GM21360 (cell line): Measurements from ENCODE around the gene PTCSC3.
"Not testable (repeated sequence)": the region's sequence is repeated elsewhere in the genome, so short reads cannot be mapped to it uniquely, and the experiment has no call there.

ENCODE experiments used
- ATAC-seq: cut with Tn5 transposase; IDR thresholded peaks from one replicate; pipeline ENCODE4 v1.9.1; 2021; ENCODE audit warnings: mild to moderate bottlenecking, moderate library complexity; ENCODE audit not compliant: unreplicated experiment

The PTCSC3 gene

GRCh38 chr14:36174767-36175424, 1.6 kb downstream of the PTCSC3 start:
- no peak for ATAC-seq

GRCh38 chr14:36173161-36173560, 3.4 kb downstream of the PTCSC3 start:
- no peak for ATAC-seq

- no peak for ATAC-seq
Measured at GRCh38 chr14:36171607-36172006, 4.9 kb downstream of the PTCSC3 start.

- ATAC-seq, result no peak
Measured at GRCh38 chr14:36167431-36167830, 9.1 kb downstream of the PTCSC3 start.

GRCh38 chr14:36163451-36163850, 13.1 kb downstream of the PTCSC3 start:
- no peak for ATAC-seq

GRCh38 chr14:36162267-36162666, 14.3 kb downstream of the PTCSC3 start:
- no peak for ATAC-seq

- no peak for ATAC-seq
Measured at GRCh38 chr14:36161776-36162175, 14.7 kb downstream of the PTCSC3 start.

GRCh38 chr14:36151335-36151734, 25.2 kb downstream of the PTCSC3 start:
- no peak for ATAC-seq

- ATAC-seq, result no peak
Measured at GRCh38 chr14:36134038-36134437, 42.5 kb downstream of the PTCSC3 start.

- no peak for ATAC-seq
Measured at GRCh38 chr14:36132826-36133225, 43.7 kb downstream of the PTCSC3 start.

- ATAC-seq, result no peak
Measured at GRCh38 chr14:36130186-36130585, 46.3 kb downstream of the PTCSC3 start.

- ATAC-seq, result no peak
Measured at GRCh38 chr14:36129181-36129580, 47.3 kb downstream of the PTCSC3 start.

GRCh38 chr14:36113341-36113740, 63.2 kb downstream of the PTCSC3 start:
- ATAC-seq, result no peak

GRCh38 chr14:36111822-36112583, 64.5 kb downstream of the PTCSC3 start:
- ATAC-seq, result no peak

GRCh38 chr14:36105401-36105800, 71.1 kb downstream of the PTCSC3 start:
- ATAC-seq, result no peak

- not testable (repeated sequence) for ATAC-seq
Measured at GRCh38 chr14:36104258-36104657, 72.3 kb downstream of the PTCSC3 start.

GRCh38 chr14:36099619-36100018, 76.9 kb downstream of the PTCSC3 start:
- no peak for ATAC-seq

GRCh38 chr14:36097356-36097755, 79.2 kb downstream of the PTCSC3 start:
- no peak for ATAC-seq

GRCh38 chr14:36096090-36096489, 80.4 kb downstream of the PTCSC3 start:
- no peak for ATAC-seq

- ATAC-seq, result no peak
Measured at GRCh38 chr14:36094963-36095362, 81.6 kb downstream of the PTCSC3 start.

GRCh38 chr14:36091096-36091495, 85.4 kb downstream of the PTCSC3 start:
- ATAC-seq, result no peak

GRCh38 chr14:36087411-36087810, 89.1 kb downstream of the PTCSC3 start:
- no peak for ATAC-seq
